GM12865 (cell line): Measurements from ENCODE around the gene NEUROG1.
A peak's percentile ranks its signal among the peaks of the same experiment; 100 is the strongest.

Experiments used
- DNase-seq: peaks from one replicate; pipeline ENCODE4 v3.0.0; 2010; ENCODE audit warnings: low read depth
- H3K4me3 ChIP-seq: 2 replicates; pipeline ENCODE4 v1.5.1; 2011; ENCODE audit warnings: mild to moderate bottlenecking, low read depth, low read length, control low read depth
- CTCF ChIP-seq: IDR thresholded peaks from 2 replicates; pipeline ENCODE4 v1.5.1; 2011; ENCODE audit warnings: low read length, control low read depth, low read depth, inconsistent platforms; ENCODE audit not compliant: insufficient read depth; ENCODE audit errors: missing control alignments

Gene NEUROG1

GRCh38 chr5:135553688-135554462 lies 18.1 kb upstream of the NEUROG1 start:
- H3K4me3 ChIP-seq, result no peak overlapping the region
- no peak for TF ChIP-seq CTCF
- DNase-seq, result no peak

GRCh38 chr5:135551593-135552447 lies 16.1 kb upstream of the NEUROG1 start:
- no peak overlapping the region for H3K4me3 ChIP-seq
- DNase-seq, result peak; percentile 77
- peak; percentile 76 for TF ChIP-seq CTCF

- TF ChIP-seq CTCF, result no peak
- H3K4me3 ChIP-seq, result no peak overlapping the region
- no peak for DNase-seq
These were observed 13.6 kb upstream of the NEUROG1 start for GRCh38 chr5:135549413-135549812.

GRCh38 chr5:135547590-135548254 lies 12.0 kb upstream of the NEUROG1 start:
- DNase-seq, result no peak
- no peak for TF ChIP-seq CTCF
- H3K4me3 ChIP-seq, result no peak overlapping the region

- no peak for DNase-seq
- no peak overlapping the region for H3K4me3 ChIP-seq
- no peak for TF ChIP-seq CTCF
These were observed 11.1 kb upstream of the NEUROG1 start for GRCh38 chr5:135546912-135547311.

- no peak for DNase-seq
- no peak overlapping the region for H3K4me3 ChIP-seq
- TF ChIP-seq CTCF, result no peak
These were observed 10.3 kb upstream of the NEUROG1 start for GRCh38 chr5:135546101-135546500.
